Mesenchymal stem cell (in vitro differentiated cells and primary cell): Measurements from ENCODE around the gene ADAMTSL1.

ENCODE experiments used
- DNase-seq: peaks from one replicate; pipeline ENCODE4 v3.0.0-alpha.2; 2013
- H2AFZ ChIP-seq: one replicate; pipeline ENCODE4 v1.6.1; 2013; ENCODE audit warnings: low read depth, mild to moderate bottlenecking, control low read depth, inconsistent platforms, low read length, moderate library complexity
- H2AK5ac ChIP-seq: 2 replicates; pipeline ENCODE4 v1.6.1; 2013; ENCODE audit warnings: low read length, moderate library complexity, mild to moderate bottlenecking, inconsistent platforms; ENCODE audit not compliant: severe bottlenecking
- H2BK120ac ChIP-seq: one replicate; pipeline ENCODE4 v1.6.1; 2013; ENCODE audit warnings: low read depth, mild to moderate bottlenecking, inconsistent platforms, low read length, moderate library complexity
- H2BK12ac ChIP-seq, 2 experiments: one replicate each; pipeline ENCODE4 v1.6.1; 2013; ENCODE audit warnings: inconsistent platforms in 2 of 2, low read length in 2 of 2, mild to moderate bottlenecking in 2 of 2, moderate library complexity in 2 of 2, control low read depth in 1 of 2
- H2BK15ac ChIP-seq: one replicate; pipeline ENCODE4 v1.6.1; 2013; ENCODE audit warnings: mild to moderate bottlenecking, low read depth, inconsistent platforms; ENCODE audit not compliant: poor library complexity, severe bottlenecking
- H2BK5ac ChIP-seq: 2 replicates; pipeline ENCODE4 v1.6.1; 2013; ENCODE audit warnings: low read depth, mild to moderate bottlenecking, low read length, control low read depth, inconsistent platforms; ENCODE audit not compliant: poor library complexity, severe bottlenecking
- H3K14ac ChIP-seq, 2 experiments: one replicate each; pipeline ENCODE4 v1.6.1; 2013; ENCODE audit warnings: inconsistent platforms in 2 of 2, low read length in 2 of 2, control low read depth in 1 of 2, mild to moderate bottlenecking in 1 of 2, moderate library complexity in 1 of 2
- H3K18ac ChIP-seq, 2 experiments: one replicate each; pipeline ENCODE4 v1.6.1; 2013; ENCODE audit warnings: inconsistent platforms in 2 of 2, low read length in 2 of 2, control low read depth in 1 of 2, low read depth in 1 of 2, mild to moderate bottlenecking in 1 of 2
- H3K23ac ChIP-seq, 2 experiments: one replicate each; pipeline ENCODE4 v1.6.1; 2013; ENCODE audit warnings: inconsistent platforms in 2 of 2, low read length in 2 of 2, mild to moderate bottlenecking in 2 of 2, moderate library complexity in 2 of 2, control low read depth in 1 of 2
- H3K27ac ChIP-seq: 2 replicates; pipeline ENCODE4 v1.5.1; 2013; ENCODE audit warnings: mild to moderate bottlenecking, moderate library complexity, low read length, control low read depth, inconsistent platforms; ENCODE audit not compliant: poor library complexity, severe bottlenecking
- H3K27me3 ChIP-seq, 2 experiments: 2 replicates each; pipeline versions ENCODE4 v1.6.1 to v1.7.0; 2013; ENCODE audit warnings: low read length in 2 of 2, mild to moderate bottlenecking in 2 of 2, moderate library complexity in 2 of 2, control low read depth in 1 of 2, inconsistent platforms in 1 of 2; ENCODE audit not compliant: control insufficient read depth in 1 of 2, insufficient read depth in 1 of 2
- H3K36me3 ChIP-seq, 2 experiments: 2 replicates each; pipeline versions ENCODE4 v1.6.1 to v1.7.0; 2013; ENCODE audit warnings: low read length in 2 of 2, control low read depth in 1 of 2, inconsistent platforms in 1 of 2, low read depth in 1 of 2, mild to moderate bottlenecking in 1 of 2; ENCODE audit not compliant: insufficient read depth in 2 of 2, control insufficient read depth in 1 of 2
- H3K4ac ChIP-seq, 2 experiments: one replicate each; pipeline ENCODE4 v1.6.1; 2013; ENCODE audit warnings: inconsistent platforms in 2 of 2, low read length in 2 of 2, mild to moderate bottlenecking in 2 of 2, moderate library complexity in 2 of 2, control low read depth in 1 of 2, low read depth in 1 of 2
- H3K4me1 ChIP-seq: 2 replicates; pipeline ENCODE4 v1.6.1; 2013; ENCODE audit warnings: low read depth, low read length, control low read depth; ENCODE audit not compliant: control insufficient read depth, insufficient read depth
- H3K4me2 ChIP-seq: 2 replicates; pipeline ENCODE4 v1.6.1; 2013; ENCODE audit warnings: low read length, mild to moderate bottlenecking, inconsistent platforms; ENCODE audit not compliant: poor library complexity, severe bottlenecking
- H3K4me3 ChIP-seq, 2 experiments: 2 replicates each; pipeline versions ENCODE4 v1.5.1 to v1.7.0; 2013; ENCODE audit warnings: low read length in 2 of 2, mild to moderate bottlenecking in 2 of 2, control low read depth in 1 of 2, low read depth in 1 of 2; ENCODE audit not compliant: insufficient read depth in 1 of 2
- H3K79me1 ChIP-seq: replicated peaks from 2 replicates; pipeline ENCODE4 v1.6.1; 2013; ENCODE audit warnings: mild to moderate bottlenecking, control low read depth, low read length, inconsistent platforms; ENCODE audit not compliant: poor library complexity, severe bottlenecking
- H3K9ac ChIP-seq: 2 replicates; pipeline ENCODE4 v1.7.0; 2013; ENCODE audit warnings: mild to moderate bottlenecking, low read length, moderate library complexity
- H3K9me3 ChIP-seq: 2 replicates; pipeline ENCODE4 v1.7.0; 2013; ENCODE audit warnings: mild to moderate bottlenecking, low read length; ENCODE audit not compliant: control insufficient read depth
- H4K8ac ChIP-seq: one replicate; pipeline ENCODE4 v1.6.1; 2013; ENCODE audit warnings: inconsistent platforms, mild to moderate bottlenecking, low read length, moderate library complexity
- H4K91ac ChIP-seq: one replicate; pipeline ENCODE4 v1.6.1; 2013; ENCODE audit warnings: mild to moderate bottlenecking, low read length, inconsistent platforms
- WGBS: methylation state at CpG from one replicate; pipeline ENCODE4 v1.1.7; 2013; ENCODE audit warnings: mixed read lengths; 5-methylcytosine and 5-hydroxymethylcytosine counted together

Gene ADAMTSL1

DNA sequence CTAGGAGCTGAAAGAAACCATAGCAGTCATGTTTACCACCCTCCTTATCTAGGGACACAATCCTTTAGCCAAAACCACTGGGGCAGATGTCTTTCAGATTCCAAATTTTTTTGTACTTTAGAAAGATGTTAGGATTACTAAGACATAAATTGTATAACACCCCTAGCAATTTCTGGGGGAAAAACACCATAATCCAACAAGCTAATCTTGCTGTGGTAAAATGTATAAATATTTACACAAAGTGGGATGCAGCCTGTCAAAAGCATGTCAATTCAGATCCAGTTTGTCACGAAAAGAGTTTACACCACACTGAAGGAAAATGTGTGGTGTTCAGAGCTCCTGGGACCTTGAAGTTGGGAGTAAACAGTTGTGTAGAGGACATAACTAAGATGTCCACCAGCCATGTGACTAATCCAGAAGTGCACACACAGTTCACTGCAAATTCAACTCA lies 274.3 kb downstream of the ADAMTSL1 start:
- Histone ChIP-seq H3K27ac (no peak overlapping the region), H3K18ac (no peak overlapping the region), H3K4me2 (no peak overlapping the region), H2BK120ac (no peak overlapping the region), H2BK15ac (no peak overlapping the region), H2AFZ (no peak overlapping the region), H3K79me1 (no peaks in the 10 kb centered on the region), H3K4ac (no peak overlapping the region), H2AK5ac (no peak overlapping the region), H3K9ac (no peak overlapping the region), H3K23ac (no peak overlapping the region), H2BK12ac (no peak overlapping the region), H3K9me3 (no peaks in the 10 kb centered on the region), H3K4me3 (no peak overlapping the region), H3K27me3 (no peaks in the 10 kb centered on the region), H4K8ac (no peak overlapping the region), H2BK5ac (no peak overlapping the region), H3K4me1 (peaks cover 3% of the 10 kb centered on the region), H4K91ac (no peak overlapping the region), H3K36me3 (peaks cover 0 to 97% of the 10 kb centered on the region in 2 experiments), H3K14ac (no peak overlapping the region)
- DNase-seq = peak; percentile 81
- WGBS = 25% methylated on average over 1 of the region's 1 CpG

DNA sequence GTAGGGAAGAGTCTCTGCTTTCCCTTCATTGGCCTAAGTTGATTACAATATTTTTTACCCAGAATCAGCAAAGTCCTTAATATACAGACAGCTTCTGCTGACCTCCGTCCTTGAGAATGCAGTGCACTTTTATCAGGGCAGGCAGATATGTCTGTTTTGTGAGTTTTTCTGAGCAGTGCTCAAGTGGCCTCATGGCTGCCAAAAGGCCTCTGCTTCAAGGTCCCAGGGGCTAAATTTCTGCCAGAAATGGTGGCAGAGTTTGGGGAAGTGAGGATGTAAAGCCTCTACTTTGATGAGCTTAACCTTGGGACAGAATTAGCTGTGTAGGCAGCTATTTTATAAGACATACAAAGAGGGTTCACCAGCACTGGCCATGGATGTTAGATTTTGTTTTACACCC lies 275.8 kb downstream of the ADAMTSL1 start:
- no peak overlapping the region for H2BK120ac ChIP-seq
- no peak overlapping the region for H2AK5ac ChIP-seq
- no peaks in the 10 kb centered on the region for H3K9me3 ChIP-seq
- H3K27me3 ChIP-seq = no peaks in the 10 kb centered on the region
- no peak overlapping the region for H3K14ac ChIP-seq
- whole genome bisulfite sequencing = 95% methylated on average over 1 of the region's 1 CpG
- no peak overlapping the region for H4K8ac ChIP-seq
- H3K23ac ChIP-seq = no peak overlapping the region
- peaks cover 0 to 97% of the 10 kb centered on the region in 2 experiments for H3K36me3 ChIP-seq
- no peak overlapping the region for H2BK5ac ChIP-seq
- no peak overlapping the region for H2BK15ac ChIP-seq
- peak overlapping the region in 1 of 2 experiments; percentile 45 for H3K18ac ChIP-seq
- no peak overlapping the region for H3K9ac ChIP-seq
- H2BK12ac ChIP-seq = peak overlapping the region in 1 of 2 experiments; percentile 15
- DNase-seq = no peak
- no peaks in the 10 kb centered on the region for H3K79me1 ChIP-seq
- no peak overlapping the region for H2AFZ ChIP-seq
- no peak overlapping the region for H4K91ac ChIP-seq
- H3K27ac ChIP-seq = no peak overlapping the region
- H3K4me2 ChIP-seq = no peak overlapping the region
- H3K4ac ChIP-seq = peak overlapping the region in 1 of 2 experiments; percentile 76
- H3K4me1 ChIP-seq = peaks cover 3% of the 10 kb centered on the region
- no peak overlapping the region for H3K4me3 ChIP-seq

DNA sequence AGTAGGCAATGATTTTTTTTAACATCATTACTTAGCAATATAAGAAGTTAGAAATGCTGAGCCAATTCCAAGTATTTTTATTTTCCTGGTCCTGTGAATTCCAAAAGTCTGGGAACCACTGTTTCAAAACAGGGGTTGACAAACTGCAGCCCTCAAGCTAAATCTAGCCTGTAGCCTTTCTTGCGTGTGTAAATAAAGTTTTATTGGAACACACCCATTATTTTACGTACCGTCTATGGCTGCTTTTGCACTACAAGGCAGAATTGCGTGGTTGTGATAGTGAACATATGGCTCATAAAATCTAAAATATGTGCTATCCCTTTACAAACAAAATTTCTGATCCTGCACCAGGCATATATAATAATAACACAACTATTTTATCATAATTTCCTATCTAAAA lies 280.0 kb downstream of the ADAMTSL1 start:
- DNase-seq = no peak
- H3K79me1 ChIP-seq = no peaks in the 10 kb centered on the region
- H3K36me3 ChIP-seq = peaks cover 0 to 94% of the 10 kb centered on the region in 2 experiments
- no peak overlapping the region for H3K18ac ChIP-seq
- no peak overlapping the region for H3K14ac ChIP-seq
- H3K4ac ChIP-seq = no peak overlapping the region
- no peak overlapping the region for H3K23ac ChIP-seq
- no peak overlapping the region for H3K4me3 ChIP-seq
- H2BK120ac ChIP-seq = no peak overlapping the region
- no peak overlapping the region for H4K8ac ChIP-seq
- no peak overlapping the region for H2AFZ ChIP-seq
- no peak overlapping the region for H3K9ac ChIP-seq
- WGBS = 94% methylated on average over 4 of the region's 4 CpGs
- H3K27ac ChIP-seq = no peak overlapping the region
- no peak overlapping the region for H2BK15ac ChIP-seq
- H3K4me1 ChIP-seq = no peaks in the 10 kb centered on the region
- no peak overlapping the region for H2BK5ac ChIP-seq
- no peak overlapping the region for H4K91ac ChIP-seq
- H3K4me2 ChIP-seq = no peak overlapping the region
- H3K9me3 ChIP-seq = no peaks in the 10 kb centered on the region
- no peak overlapping the region for H2AK5ac ChIP-seq
- no peak overlapping the region for H2BK12ac ChIP-seq
- H3K27me3 ChIP-seq = no peaks in the 10 kb centered on the region

DNA sequence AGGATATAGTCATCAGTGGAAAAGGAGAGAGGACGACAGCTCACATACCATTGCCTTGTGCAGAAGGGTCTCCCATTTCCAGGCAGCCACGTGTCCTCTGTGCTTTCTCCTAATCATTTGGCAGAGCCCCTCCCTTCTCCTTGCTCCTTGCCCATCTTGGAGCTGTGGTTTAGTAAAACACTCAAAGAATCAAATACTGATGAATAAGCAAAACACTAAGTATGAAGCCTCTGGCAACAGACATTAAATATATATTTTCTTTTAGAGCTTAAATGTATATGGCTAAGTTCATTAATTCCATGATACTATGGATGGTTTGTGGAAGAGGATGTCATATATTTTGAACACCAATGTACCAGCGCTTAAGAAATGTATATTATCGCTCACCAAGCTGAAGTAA lies 280.6 kb downstream of the ADAMTSL1 start:
- H3K27me3 ChIP-seq = no peaks in the 10 kb centered on the region
- no peak overlapping the region for H3K4me3 ChIP-seq
- H2AFZ ChIP-seq = no peak overlapping the region
- H3K79me1 ChIP-seq = no peaks in the 10 kb centered on the region
- H4K91ac ChIP-seq = no peak overlapping the region
- no peaks in the 10 kb centered on the region for H3K9me3 ChIP-seq
- H3K9ac ChIP-seq = no peak overlapping the region
- no peak overlapping the region for H3K18ac ChIP-seq
- no peak overlapping the region for H3K4ac ChIP-seq
- H3K23ac ChIP-seq = no peak overlapping the region
- H2BK5ac ChIP-seq = no peak overlapping the region
- no peak for DNase-seq
- peak overlapping the region in 1 of 2 experiments; percentile 51 for H2BK12ac ChIP-seq
- H3K36me3 ChIP-seq = peaks cover 0 to 94% of the 10 kb centered on the region in 2 experiments
- no peak overlapping the region for H3K27ac ChIP-seq
- no peak overlapping the region for H2BK15ac ChIP-seq
- 100% methylated on average over 1 of the region's 4 CpGs for WGBS
- no peak overlapping the region for H2AK5ac ChIP-seq
- H3K4me1 ChIP-seq = no peaks in the 10 kb centered on the region
- H3K14ac ChIP-seq = no peak overlapping the region
- no peak overlapping the region for H3K4me2 ChIP-seq
- H4K8ac ChIP-seq = no peak overlapping the region
- H2BK120ac ChIP-seq = no peak overlapping the region
